ENCODE results near the gene HLA-DPA1. TPM values are rescaled to one million over a fixed set of nuclear protein-coding genes. Genes with fewer than 3 reads are reported as not detected.

HLA-DPA1 gene
- total RNA-seq, 1 experiment from 2014 or later = not detected

GRCh38 chr6:33088931-33089620, 15.6 kb upstream of the HLA-DPA1 start:
- DNase-seq (ENCODE audit: low spot score) = no peak

GRCh38 chr6:33088258-33088930, 14.9 kb upstream of the HLA-DPA1 start:
- no peak for DNase-seq (ENCODE audit: low spot score)

- DNase-seq (ENCODE audit: low spot score) = no peak
Observed at GRCh38 chr6:33085627-33086026, 12.2 kb upstream of the HLA-DPA1 start.

GRCh38 chr6:33082702-33083101, 9.3 kb upstream of the HLA-DPA1 start:
- DNase-seq (ENCODE audit: low spot score) = peak; percentile 48

GRCh38 chr6:33081098-33081824, 7.8 kb upstream of the HLA-DPA1 start:
- DNase-seq (ENCODE audit: low spot score) = no peak

GRCh38 chr6:33080127-33081089, 7.0 kb upstream of the HLA-DPA1 start:
- no peak for DNase-seq (ENCODE audit: low spot score)

GRCh38 chr6:33079580-33079979, 6.1 kb upstream of the HLA-DPA1 start:
- DNase-seq (ENCODE audit: low spot score) = no peak

GRCh38 chr6:33078919-33079521, 5.6 kb upstream of the HLA-DPA1 start:
- no peak for DNase-seq (ENCODE audit: low spot score)

GRCh38 chr6:33078442-33078841, 5.0 kb upstream of the HLA-DPA1 start:
- no peak for DNase-seq (ENCODE audit: low spot score)

GRCh38 chr6:33077908-33078307, 4.5 kb upstream of the HLA-DPA1 start:
- no peak for DNase-seq (ENCODE audit: low spot score)

GRCh38 chr6:33076406-33076934, 3.0 kb upstream of the HLA-DPA1 start:
- no peak for DNase-seq (ENCODE audit: low spot score)

GRCh38 chr6:33075568-33076405, 2.3 kb upstream of the HLA-DPA1 start, which contains the start of gene HLA-DPB1:
Gene HLA-DPB1, plus strand, starts transcription at chr6:33075990. Its CDS starts 52 bp downstream, at chr6:33076042.
- peak; percentile 41 for DNase-seq (ENCODE audit: low spot score)

- DNase-seq (ENCODE audit: low spot score) = no peak
Observed at GRCh38 chr6:33075208-33075567, 1.7 kb upstream of the HLA-DPA1 start.

GRCh38 chr6:33072508-33073100, 845 bp downstream of the HLA-DPA1 start:
- no peak for DNase-seq (ENCODE audit: low spot score)

GRCh38 chr6:33071569-33071968, 1.9 kb downstream of the HLA-DPA1 start:
- no peak for DNase-seq (ENCODE audit: low spot score)

- DNase-seq (ENCODE audit: low spot score) = no peak
Observed at GRCh38 chr6:33070909-33071308, 2.5 kb downstream of the HLA-DPA1 start.

- no peak for DNase-seq (ENCODE audit: low spot score)
Observed at GRCh38 chr6:33069021-33069738, 4.3 kb downstream of the HLA-DPA1 start.

- no peak for DNase-seq (ENCODE audit: low spot score)
Observed at GRCh38 chr6:33066917-33067521, 6.4 kb downstream of the HLA-DPA1 start.

Measured in HT-29 (cell line).